HG02763 (cell line): ENCODE measurements around the gene SPAG17.

ENCODE experiments used
- ATAC-seq: cut with Tn5 transposase; IDR thresholded peaks from one replicate; pipeline ENCODE4 v1.9.1; 2021; ENCODE audit warnings: mild to moderate bottlenecking, moderate library complexity; ENCODE audit not compliant: unreplicated experiment

Gene SPAG17

GRCh38 chr1:118081387-118081786 lies 103.6 kb downstream of the SPAG17 start:
- ATAC-seq: no peak

- ATAC-seq: no peak
Measured at GRCh38 chr1:118077331-118078045, 107.5 kb downstream of the SPAG17 start.

GRCh38 chr1:118075116-118075515 lies 109.9 kb downstream of the SPAG17 start:
- ATAC-seq: no peak

- no peak for ATAC-seq
Measured at GRCh38 chr1:118073648-118074435, 111.2 kb downstream of the SPAG17 start.

- ATAC-seq: no peak
Measured at GRCh38 chr1:118049981-118050380, 135.0 kb downstream of the SPAG17 start.

GRCh38 chr1:118047650-118048224 lies 137.3 kb downstream of the SPAG17 start:
- no peak for ATAC-seq

- ATAC-seq: no peak
Measured at GRCh38 chr1:118047006-118047649, 137.9 kb downstream of the SPAG17 start.

GRCh38 chr1:118043624-118044023 lies 141.4 kb downstream of the SPAG17 start:
- no peak for ATAC-seq

- ATAC-seq: no peak
Measured at GRCh38 chr1:118042501-118042900, 142.5 kb downstream of the SPAG17 start.

- ATAC-seq: no peak
Measured at GRCh38 chr1:118039170-118039569, 145.9 kb downstream of the SPAG17 start.

- no peak for ATAC-seq
Measured at GRCh38 chr1:118032883-118033282, 152.1 kb downstream of the SPAG17 start.

GRCh38 chr1:118028267-118028666 lies 156.8 kb downstream of the SPAG17 start:
- no peak for ATAC-seq

- ATAC-seq: no peak
Measured at GRCh38 chr1:118023199-118023598, 161.8 kb downstream of the SPAG17 start.

GRCh38 chr1:118021668-118022067 lies 163.4 kb downstream of the SPAG17 start:
- no peak for ATAC-seq

GRCh38 chr1:118018060-118018459 lies 167.0 kb downstream of the SPAG17 start:
- ATAC-seq: no peak

GRCh38 chr1:118013938-118014337 lies 171.1 kb downstream of the SPAG17 start:
- no peak for ATAC-seq

- ATAC-seq: no peak
Measured at GRCh38 chr1:118013336-118013735, 171.7 kb downstream of the SPAG17 start.

GRCh38 chr1:118012515-118013124 lies 172.4 kb downstream of the SPAG17 start:
- ATAC-seq: no peak

- no peak for ATAC-seq
Measured at GRCh38 chr1:118008011-118008410, 177.0 kb downstream of the SPAG17 start.

- no peak for ATAC-seq
Measured at GRCh38 chr1:118007391-118007790, 177.6 kb downstream of the SPAG17 start.

- ATAC-seq: no peak
Measured at GRCh38 chr1:118004312-118004711, 180.7 kb downstream of the SPAG17 start.
